Endometrial microvascular endothelial cells (primary cell): ENCODE measurements around the gene SMIM8. TPM values are rescaled to one million over a fixed set of nuclear protein-coding genes. Genes with fewer than 3 reads are reported as not detected.
"Not testable (repeated sequence)": the region's sequence is repeated elsewhere in the genome, so short reads cannot be mapped to it uniquely, and the experiment has no call there.

Source experiments
- in situ Hi-C: cut with HindIII; loops from 2 replicates; pipeline ENCODE4 v1.10.0; 2017; ENCODE audit warnings: low sequenced_read_pairs, low pct_unique_long_range_greater_than_20kb; ENCODE audit errors: inconsistent ontology term
- total RNA-seq: library from RNA; depleted of rRNA; stranded (reverse); fragments of >200 nt; gene quantifications from one replicate; pipeline ENCODE4 v1.2.3, GENCODE V29; 2015; ENCODE audit errors: inconsistent ontology term

The SMIM8 gene, protein sequence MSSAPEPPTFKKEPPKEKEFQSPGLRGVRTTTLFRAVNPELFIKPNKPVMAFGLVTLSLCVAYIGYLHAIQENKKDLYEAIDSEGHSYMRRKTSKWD
- 2.7 TPM for total RNA-seq

DNA sequence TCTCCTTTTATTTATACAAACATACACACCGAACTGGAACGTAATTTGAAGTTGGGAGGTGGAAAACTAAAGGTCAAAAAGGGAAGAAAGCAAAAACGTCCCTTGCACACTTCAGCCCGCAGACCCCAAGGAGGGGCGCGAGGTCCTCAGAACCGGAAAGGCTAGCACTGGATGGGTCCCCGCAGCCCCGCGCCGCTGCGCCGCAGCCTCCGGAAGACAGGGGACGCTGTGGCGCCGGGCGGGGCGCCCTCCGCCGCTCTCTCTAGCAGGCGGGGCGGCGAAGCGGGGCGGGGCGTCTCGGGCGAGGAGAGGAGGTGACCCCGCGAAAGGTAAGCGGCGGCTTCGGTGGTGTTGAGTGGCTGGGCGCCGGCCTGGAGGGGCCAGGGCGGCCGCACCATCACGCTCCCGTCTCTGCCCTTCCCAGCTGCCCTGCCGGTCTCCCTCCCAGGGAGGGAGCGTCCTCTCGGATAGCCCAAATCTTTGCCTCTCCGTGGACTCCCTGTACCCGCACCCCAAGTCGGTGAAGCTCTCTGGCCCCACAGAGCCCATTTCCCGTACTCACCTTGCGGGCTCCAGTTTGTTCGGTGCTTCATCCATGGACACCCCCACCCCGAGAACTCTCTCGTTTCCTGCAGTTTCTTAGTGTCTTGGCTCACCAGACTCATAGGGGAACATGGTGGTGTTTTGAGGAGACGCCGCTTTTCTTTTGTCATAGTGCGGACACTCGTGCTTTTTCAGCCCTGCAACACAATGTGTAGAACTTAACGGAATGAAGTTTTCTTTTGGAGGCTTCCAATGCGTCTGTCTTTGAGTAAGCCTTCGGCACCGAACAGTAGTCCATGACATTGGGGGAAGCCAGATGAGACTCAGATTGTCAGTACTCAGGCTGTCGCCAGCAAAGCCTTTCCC, at the start of gene SMIM8:
TSS of gene SMIM8 (plus strand) at position 285 of the 909 bp plus-strand sequence. CDS start 14,444 bp downstream, outside the sequence.
- in situ Hi-C loops, result no loop called here

DNA sequence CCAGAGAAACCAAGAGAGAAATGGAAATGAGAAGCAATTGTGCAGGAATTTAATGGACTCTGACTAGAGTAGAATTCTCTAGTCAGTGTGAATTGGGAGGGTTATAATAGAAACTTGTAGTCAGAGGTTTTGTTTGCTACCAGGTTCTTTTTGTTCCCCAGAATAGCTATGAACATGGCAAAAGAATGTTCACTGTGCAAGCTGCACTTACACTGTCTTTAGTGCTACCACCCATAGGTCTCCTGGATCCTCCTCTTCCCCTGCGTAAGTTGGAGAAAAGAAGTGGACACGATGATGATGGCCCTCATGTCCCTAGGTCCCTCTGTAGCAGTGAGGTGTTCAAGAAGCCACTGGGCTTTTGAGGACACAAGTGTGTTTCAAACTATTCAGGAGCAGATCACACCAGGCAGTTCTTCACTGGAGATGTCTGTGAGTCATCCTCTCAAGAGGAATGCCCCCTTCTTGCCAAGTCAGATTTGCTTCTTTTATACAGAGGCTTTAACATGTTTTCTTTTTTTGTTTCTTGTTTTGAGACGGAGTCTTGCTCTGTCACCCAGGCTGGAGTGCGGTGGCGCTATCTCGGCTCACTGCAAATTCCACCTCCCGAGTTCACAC, 47.6 kb upstream of the SMIM8 start:
- in situ Hi-C loops, result no loop called here

DNA sequence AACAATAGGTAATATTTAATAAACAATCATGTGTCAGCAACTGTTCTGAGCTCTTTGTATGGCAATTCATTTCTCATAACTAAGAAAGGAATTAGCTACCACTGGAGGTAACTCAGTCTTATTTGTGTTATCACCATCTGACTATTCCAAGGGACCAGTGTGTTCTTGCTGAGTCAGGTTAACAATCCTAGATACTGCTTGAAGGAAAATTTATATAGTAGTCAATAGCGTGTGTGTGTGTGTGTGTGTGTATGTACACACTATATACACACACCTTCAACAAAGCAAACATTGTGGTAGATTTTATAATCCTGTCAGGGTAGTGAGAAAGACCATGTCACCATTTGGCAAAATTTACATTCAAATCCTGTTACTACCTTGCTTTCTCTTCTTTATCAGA, 45.8 kb upstream of the SMIM8 start:
- in situ Hi-C loops, result no loop called here

DNA sequence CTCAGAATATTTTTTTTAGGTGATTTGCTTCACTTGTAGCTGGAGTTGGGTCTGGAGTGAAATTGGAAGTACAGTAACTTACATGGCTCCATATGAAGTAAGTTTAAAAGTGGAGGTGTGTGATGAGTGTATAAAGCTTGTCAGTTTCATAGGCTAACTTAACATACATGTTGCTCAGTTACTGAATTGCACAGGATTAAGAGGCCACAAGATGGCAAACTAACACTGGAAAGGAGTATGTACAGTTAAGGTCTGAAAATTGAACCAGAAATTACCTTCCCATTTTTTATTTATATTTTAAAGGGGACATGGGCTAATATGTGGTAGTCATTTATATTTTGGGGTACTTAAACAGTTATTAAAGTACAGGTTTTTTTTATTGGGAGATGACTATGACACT, 45.3 kb upstream of the SMIM8 start:
- in situ Hi-C loops, result no loop called here

DNA sequence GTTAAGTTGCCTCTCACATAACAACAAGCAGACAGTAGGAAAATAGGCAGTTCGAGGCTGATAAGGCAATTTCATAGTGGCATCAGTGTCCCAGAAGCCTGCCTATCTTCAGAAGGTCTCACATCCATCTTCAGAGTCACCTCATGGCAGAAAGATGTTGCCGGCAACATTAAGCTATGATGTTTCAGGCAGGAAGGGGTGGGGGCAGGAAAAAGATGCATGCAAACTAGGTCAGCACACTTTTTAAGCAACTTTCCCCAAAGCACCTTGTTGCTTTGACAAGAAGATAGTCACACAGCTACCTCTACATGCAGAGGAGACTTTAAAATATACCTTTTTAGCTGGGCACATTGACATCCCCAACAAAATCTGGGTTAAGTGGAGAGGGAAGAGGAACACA, 43.2 kb upstream of the SMIM8 start:
- in situ Hi-C loops, result no loop called here

DNA sequence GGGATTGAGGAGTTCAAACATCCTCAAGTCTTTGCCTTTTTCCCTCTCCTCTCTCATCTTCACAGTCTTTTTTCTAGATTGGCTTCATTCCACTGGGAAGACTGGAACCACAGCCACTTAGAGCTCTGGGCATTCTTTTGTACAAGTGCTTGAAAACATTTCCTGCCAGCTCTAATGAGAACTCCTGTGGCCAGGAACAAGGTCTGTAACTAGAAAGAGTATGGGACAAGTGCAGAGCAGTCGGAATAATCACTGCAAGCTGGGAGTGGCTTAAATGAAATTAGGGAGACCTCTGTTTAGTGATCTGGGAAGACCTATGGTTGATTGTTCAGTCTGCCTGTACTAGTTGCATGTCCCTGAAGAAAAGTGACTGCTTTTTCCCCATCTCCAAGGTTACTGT, 41.0 kb upstream of the SMIM8 start:
- in situ Hi-C loops, result no loop called here

DNA sequence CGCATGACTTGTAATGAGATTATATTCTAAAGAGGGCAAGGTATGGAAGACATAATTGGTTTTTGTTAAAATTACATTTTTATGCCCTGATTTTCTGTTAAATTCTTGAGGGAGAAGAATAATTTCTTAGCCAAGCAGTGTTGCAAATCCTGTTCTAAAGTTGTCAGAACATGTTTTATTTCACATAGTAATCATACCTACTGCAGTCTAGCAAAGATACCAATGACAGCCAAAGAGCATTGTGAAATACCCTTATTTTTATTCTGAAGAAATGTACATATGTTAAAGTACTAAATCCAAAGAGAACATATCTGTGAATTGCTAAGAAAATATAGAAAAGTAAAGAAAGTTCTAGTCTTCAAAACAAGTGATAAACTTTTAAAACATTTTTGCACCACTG, 39.6 kb upstream of the SMIM8 start:
- in situ Hi-C loops, result no loop called here

DNA sequence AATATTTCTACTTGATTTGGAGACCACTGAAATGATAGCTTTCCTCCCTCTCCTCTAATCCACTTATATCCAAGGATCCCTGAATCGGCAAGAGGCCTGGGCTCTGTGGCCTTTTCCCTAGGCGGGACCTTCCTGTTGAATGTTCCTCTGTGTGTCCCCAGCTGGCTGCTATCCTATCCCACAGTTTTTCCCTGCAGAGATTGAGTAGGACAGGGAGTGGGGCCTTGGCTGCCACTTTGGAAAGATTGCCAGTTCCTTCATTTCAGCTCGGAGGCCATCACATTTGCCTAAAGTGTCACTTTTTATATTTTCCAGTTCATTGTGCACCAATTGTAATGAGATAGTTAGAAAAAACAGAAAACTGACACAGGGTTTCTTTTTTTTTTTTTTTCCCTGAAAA, 38.9 kb upstream of the SMIM8 start:
- in situ Hi-C loops, result no loop called here

DNA sequence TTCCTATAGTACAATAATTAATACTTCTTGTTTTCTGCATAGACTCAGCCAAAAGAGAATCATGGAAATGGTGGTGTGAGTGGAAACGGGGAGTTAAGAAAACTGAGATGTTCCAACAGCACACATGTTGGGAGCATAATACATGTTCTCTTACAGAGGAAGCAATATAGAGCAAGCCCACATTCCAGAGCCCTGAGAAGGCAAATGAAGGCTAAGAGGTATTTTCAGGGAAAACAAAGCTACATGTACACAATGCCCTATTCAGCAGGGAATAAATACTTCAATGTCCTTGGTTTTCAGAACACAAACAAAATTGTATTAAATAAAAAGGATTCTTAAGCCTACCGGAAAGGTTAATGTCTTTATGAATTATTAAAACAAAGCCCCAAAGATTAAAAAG, 35.1 kb upstream of the SMIM8 start:
- in situ Hi-C loops, result no loop called here

DNA sequence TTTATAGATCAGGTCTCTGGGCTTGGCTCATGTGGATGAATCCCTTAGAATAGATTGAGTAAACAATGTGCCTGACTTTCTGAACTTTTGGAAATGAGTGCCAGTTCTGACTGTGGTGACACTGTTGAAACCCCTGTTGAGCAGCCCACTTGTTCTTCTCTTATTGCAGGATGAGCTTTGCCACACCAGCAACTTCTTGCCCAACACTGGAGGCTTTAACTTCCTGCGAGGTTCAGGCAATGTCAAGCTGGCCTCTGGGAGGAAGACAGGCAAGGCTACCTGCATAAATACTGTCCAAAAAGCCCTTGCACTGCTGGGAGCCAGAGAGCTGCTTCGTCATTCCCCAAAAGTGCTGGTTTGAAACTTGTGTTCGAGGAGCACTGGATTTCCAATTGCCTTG, 32.8 kb upstream of the SMIM8 start:
- in situ Hi-C loops, result no loop called here

DNA sequence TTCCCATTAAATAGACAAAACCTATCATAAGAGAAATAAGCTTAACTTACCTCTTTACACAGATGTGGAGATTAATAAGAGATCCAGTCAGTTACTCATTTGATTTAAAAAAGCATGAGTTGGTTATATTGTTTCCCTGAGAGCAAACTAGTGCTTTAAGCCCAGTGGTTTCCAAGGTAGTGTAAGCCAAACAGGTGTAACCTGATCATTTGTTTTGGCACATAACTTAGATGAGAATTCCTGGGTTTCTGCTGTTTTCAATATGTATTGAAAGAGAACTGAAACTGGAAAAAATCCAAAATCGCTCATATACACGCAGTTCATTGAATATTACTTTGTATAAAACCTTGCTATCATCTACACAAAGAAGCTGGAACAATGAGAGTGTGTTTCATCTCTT, 30.5 kb upstream of the SMIM8 start:
- in situ Hi-C loops, result no loop called here

DNA sequence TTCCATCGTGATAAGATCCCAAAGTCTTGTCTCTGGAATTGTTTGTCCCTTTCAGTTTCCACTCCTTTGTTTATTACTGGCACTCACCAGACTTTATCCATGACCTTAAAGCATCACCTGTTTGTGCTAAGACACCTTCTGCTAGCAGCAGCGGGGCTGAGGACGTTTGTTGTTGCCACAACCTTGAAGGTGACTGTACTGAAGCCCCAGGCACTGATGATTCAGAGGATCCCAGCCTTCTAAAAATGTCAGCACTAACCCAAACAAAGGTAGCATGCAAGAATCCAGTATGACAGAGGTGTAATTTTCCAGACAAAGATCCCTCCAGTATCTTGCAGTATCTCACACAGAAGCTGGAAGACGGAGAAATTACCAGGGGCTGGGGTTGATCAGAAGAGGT, 28.9 kb upstream of the SMIM8 start:
- in situ Hi-C loops, result no loop called here

DNA sequence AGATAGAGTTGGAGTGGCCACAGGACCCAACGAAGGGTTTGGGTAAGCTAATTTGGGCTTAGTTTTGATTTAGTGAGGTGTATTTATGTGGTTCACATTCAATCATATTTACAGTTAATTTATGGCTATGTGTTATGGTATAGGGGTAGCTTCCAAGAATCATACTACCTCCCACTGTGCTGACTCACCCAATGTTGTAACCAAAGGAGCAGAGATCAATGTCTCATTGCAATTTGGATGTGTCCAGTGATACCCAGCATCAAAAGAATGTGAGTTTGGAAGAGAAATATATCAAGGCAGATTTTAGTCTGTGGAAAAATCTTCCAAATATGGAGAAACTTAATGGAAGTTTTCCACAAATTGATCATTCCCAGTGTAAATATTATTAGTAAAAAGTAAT, 25.3 kb upstream of the SMIM8 start:
- in situ Hi-C loops, result no loop called here

DNA sequence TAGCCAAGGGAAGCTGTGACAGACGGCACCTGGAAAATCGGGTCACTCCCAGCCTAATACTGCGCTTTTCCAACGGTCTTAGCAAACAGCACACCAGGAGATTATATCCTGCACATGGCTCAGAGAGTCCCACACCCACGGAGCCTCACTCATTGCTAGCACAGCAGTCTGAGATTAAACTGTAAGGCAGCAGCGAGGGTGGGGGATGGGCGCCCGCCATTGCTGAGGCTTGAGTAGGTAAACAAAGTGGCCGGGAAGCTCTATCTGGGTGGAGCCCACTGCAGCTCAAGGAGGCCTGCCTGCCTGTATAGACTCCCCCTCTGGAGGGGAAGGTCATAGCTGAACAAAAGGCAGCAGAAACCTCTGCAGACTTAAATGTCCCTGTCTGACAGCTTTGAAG, 21.1 kb upstream of the SMIM8 start:
- in situ Hi-C loops, result not testable (repeated sequence)

DNA sequence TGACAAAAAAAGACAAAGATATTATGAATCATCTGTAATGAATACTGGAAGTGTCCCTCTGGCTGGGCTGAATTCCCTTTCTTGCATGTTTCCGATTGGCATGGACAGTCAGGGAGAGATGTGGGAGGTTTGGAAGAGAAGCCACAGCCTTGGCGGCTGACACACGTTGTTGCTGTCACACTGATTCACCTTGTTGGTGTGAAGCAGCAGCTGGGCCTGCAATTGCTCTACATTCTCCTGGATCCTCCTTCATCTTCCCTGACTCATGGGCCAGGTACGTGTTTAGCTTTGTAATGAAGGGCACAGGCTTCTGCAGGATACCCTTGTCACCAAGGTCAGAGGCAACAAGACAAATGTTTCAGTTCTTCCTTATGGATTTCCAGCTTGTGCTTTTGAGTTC, 13.4 kb upstream of the SMIM8 start:
- in situ Hi-C loops, result no loop called here

DNA sequence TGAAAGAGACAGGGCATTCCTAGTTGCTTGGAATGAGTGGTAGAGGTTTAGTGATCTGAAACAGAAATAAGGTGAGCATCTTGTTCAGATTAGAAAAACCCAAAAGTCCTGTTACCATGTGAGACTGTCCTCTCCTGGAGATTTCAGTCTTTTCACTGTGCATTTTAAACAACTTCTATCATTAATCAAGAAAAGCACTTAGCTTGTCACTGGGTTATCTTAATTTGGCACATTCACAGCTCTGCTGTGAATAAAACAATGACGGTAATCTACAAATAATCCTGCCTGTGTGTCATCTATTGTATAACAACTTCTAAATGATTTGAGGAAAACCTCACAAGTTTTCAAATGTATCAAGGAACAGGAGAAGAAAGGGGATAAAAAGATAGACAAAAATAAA, 9.5 kb upstream of the SMIM8 start:
- in situ Hi-C loops, result no loop called here

DNA sequence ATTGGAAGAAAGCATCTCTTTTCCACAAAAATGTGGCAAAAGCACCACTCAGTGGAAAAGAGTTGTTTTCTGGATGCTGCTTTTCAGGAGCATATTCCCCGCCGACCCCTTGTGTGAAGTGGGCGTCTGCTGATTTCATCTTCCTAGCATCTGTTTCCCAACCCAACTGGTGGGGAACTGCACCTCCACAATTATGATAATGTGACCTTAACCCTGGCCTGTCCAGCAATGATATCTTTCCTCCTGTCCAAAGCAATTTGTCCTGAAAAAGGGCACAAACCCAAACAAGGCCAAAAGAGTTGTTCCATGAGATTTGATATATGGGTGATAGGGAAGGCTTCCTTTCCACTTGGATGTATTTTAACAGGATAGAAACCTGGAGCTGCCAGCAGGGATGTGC, 7.3 kb upstream of the SMIM8 start:
- in situ Hi-C loops, result no loop called here

DNA sequence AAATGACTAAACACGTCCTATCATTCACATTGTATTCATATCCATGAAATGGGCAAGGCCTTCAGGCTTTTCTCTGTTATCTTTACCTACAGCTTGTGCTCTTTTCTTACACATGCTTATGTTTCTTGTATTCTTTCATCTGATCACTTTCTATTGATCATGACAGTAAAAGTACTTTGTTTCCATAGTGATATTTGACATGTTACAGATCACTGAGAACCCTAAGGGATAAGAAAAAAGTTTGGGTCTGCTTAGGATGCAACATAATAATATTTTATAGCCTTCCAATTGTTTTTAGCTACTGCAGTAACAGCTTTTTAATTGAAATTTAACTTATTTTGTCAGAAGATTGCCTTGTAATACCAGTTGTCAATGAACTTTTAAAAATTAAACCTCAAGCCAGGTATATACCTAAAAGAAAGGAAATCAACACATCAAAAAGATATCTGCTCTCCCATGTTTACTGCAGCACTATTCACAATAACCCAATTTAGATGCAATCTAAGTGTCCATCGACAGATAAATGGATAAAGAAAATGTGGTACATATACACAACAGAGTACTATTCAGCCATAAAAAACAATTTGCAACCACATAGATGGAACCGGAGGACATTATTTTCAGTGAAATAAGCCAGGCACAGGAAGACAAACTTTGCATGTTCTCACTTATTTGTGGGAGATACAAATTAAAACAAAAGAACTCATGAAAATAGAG, 3.0 kb upstream of the SMIM8 start:
- in situ Hi-C loops, result no loop called here

DNA sequence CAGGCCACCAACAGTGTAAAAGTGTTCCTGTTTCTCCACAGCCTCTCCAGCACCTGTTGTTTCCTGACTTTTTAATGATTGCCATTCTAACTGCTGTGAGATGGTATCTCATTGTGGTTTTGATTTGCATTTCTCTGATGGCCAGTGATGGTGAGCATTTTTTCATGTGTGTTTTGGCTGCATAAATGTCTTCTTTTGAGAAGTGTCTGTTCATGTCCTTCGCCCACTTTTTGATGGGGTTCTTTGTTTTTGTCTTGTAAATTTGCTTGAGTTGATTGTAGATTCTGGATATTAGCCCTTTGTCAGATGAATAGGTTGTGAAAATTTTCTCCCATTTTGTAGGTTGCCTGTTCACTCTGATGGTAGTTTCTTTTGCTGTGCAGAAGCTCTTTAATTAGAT, 1.5 kb downstream of the SMIM8 start:
- in situ Hi-C loops, result not testable (repeated sequence)

DNA sequence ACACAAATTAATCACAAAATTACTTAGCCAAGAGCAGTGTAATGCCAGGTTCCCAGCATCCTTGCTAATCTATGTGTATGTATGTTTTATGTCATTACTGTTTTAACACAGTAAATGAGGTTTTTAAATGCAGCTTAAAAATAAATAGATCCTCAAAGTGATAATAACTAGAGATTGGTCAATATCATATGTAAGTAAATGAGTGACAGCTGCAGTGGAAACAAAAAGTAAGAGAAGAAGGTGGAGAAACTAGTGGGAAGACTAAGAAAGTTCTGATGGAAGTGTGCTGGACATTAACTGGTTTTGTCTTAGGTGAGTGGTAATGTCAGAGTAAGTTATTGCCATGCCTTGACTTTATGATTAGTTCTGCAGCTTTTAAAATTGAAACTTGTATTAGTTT, 8.6 kb downstream of the SMIM8 start:
- in situ Hi-C loops, result no loop called here
